KMS-11 (cell line): ENCODE results near the gene PLA2G2D.

ENCODE experiments used
- H2AFZ ChIP-seq: fragments of 200-600 bp; sonication (generic); 2 replicates; pipeline ENCODE4 v1.6.1; 2016; ENCODE audit warnings: antibody characterized with exemption, mixed run types, low read depth
- H3K27ac ChIP-seq: fragments of 200-600 bp; sonication (generic); 2 replicates; pipeline ENCODE4 v1.6.1; 2016; ENCODE audit warnings: mild to moderate bottlenecking, mixed run types
- H3K27me3 ChIP-seq: fragments of 200-600 bp; sonication (generic); 2 replicates; pipeline ENCODE4 v1.6.1; 2017; ENCODE audit warnings: mild to moderate bottlenecking, low read depth, mixed run types, moderate library complexity; ENCODE audit not compliant: insufficient read depth
- H3K36me3 ChIP-seq: fragments of 200-600 bp; sonication (generic); 2 replicates; pipeline ENCODE4 v1.6.1; 2017; ENCODE audit warnings: mild to moderate bottlenecking, mixed run types; ENCODE audit not compliant: insufficient read depth
- H3K4me1 ChIP-seq: fragments of 200-600 bp; sonication (generic); 2 replicates; pipeline ENCODE4 v1.6.1; 2016; ENCODE audit warnings: mild to moderate bottlenecking, low read depth, mixed run types; ENCODE audit not compliant: poor library complexity, severe bottlenecking
- H3K4me2 ChIP-seq: fragments of 200-600 bp; sonication (generic); 2 replicates; pipeline ENCODE4 v1.7.0; 2016; ENCODE audit warnings: mild to moderate bottlenecking, mixed run types
- H3K4me3 ChIP-seq: fragments of 200-600 bp; sonication (generic); IDR thresholded peaks from 2 replicates; pipeline ENCODE4 v1.6.1; 2017; ENCODE audit warnings: low read depth, low read length, mixed read lengths; ENCODE audit not compliant: insufficient read depth
- H3K79me2 ChIP-seq: fragments of 200-600 bp; sonication (generic); 2 replicates; pipeline ENCODE4 v1.6.1; 2016; ENCODE audit warnings: low read depth, mixed run types; ENCODE audit not compliant: insufficient read depth
- H3K9ac ChIP-seq: fragments of 200-600 bp; sonication (generic); 2 replicates; pipeline ENCODE4 v1.6.1; 2016; ENCODE audit warnings: mild to moderate bottlenecking, mixed run types
- H4K20me1 ChIP-seq: fragments of 200-600 bp; sonication (generic); 2 replicates; pipeline ENCODE4 v1.6.1; 2016; ENCODE audit warnings: mild to moderate bottlenecking, mixed run types; ENCODE audit not compliant: insufficient read depth
- CTCF ChIP-seq: fragments of 200-600 bp; sonication (generic); conservative IDR thresholded peaks from 2 replicates; pipeline ENCODE4 v1.6.1; 2017; ENCODE audit warnings: low read depth, mild to moderate bottlenecking, antibody characterized with exemption, low read length, moderate library complexity, mixed read lengths

PLA2G2D gene

GRCh38 chr1:20115916-20116315, 3.4 kb downstream of the PLA2G2D start:
- H3K36me3 ChIP-seq, result no peaks in the 10 kb centered on the region
- H3K4me1 ChIP-seq, result no peaks in the 10 kb centered on the region
- no peak for TF ChIP-seq CTCF
- H3K27me3 ChIP-seq, result peaks cover 9% of the 10 kb centered on the region; the same call in 1 of the 2 replicates
- no peak overlapping the region for H3K4me2 ChIP-seq
- H3K4me3 ChIP-seq, result no peak overlapping the region
- H4K20me1 ChIP-seq, result no peaks in the 10 kb centered on the region
- H3K27ac ChIP-seq, result no peak overlapping the region
- H3K79me2 ChIP-seq, result no peaks in the 10 kb centered on the region
- no peak overlapping the region for H3K9ac ChIP-seq
- H2AFZ ChIP-seq, result no peak overlapping the region

- no peaks in the 10 kb centered on the region for H3K79me2 ChIP-seq
- no peak overlapping the region for H3K27ac ChIP-seq
- no peaks in the 10 kb centered on the region for H3K36me3 ChIP-seq
- no peak for TF ChIP-seq CTCF
- peaks cover 10% of the 10 kb centered on the region; the same call in 1 of the 2 replicates for H3K27me3 ChIP-seq
- no peaks in the 10 kb centered on the region for H4K20me1 ChIP-seq
- no peak overlapping the region for H3K9ac ChIP-seq
- H3K4me3 ChIP-seq, result no peak overlapping the region
- H2AFZ ChIP-seq, result no peak overlapping the region
- no peaks in the 10 kb centered on the region for H3K4me1 ChIP-seq
- no peak overlapping the region for H3K4me2 ChIP-seq
These were observed 3.9 kb downstream of the PLA2G2D start for GRCh38 chr1:20115479-20115878.

DNA sequence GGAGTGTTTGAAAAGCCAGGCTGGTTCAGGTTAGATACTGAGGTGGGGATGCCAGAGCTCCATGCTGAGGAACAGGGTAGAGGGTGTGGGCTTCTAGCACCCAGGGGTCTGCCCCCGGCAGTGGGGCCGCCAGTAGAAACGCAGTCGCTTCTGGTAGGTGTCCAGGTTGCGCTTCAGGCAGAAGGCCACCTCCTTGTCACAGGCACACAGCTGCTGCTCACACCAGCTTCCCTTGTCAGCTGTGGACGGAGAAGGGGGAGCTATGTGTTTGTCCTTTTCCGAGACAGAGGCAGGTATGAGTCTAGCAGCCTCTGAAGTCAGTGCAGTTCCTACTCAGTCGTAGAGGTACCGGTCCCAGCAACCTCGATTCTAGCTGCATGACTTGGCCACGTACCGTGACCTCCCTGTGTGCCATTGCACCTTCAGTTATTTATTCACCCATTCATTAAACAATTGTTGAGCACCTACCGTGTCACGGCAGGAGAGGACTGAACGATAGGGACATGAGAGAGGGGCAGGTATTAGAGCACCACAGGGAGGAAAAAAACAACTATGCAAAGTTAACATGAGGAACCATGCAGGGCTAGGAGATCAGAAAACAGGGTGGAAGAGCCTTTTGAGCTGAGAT, 5.2 kb downstream of the PLA2G2D start:
- Histone ChIP-seq H3K4me2 (no peak overlapping the region), H3K27me3 (peaks cover 3% of the 10 kb centered on the region; the same call in 1 of the 2 replicates), H3K4me3 (no peak overlapping the region), H2AFZ (no peak overlapping the region), H3K4me1 (no peaks in the 10 kb centered on the region), H3K79me2 (no peaks in the 10 kb centered on the region), H3K36me3 (no peaks in the 10 kb centered on the region), H3K9ac (no peak overlapping the region), H4K20me1 (no peaks in the 10 kb centered on the region), H3K27ac (no peak overlapping the region)
- no peak for TF ChIP-seq CTCF

- H3K36me3 ChIP-seq, result no peaks in the 10 kb centered on the region
- no peaks in the 10 kb centered on the region for H3K79me2 ChIP-seq
- H3K4me3 ChIP-seq, result no peak overlapping the region
- no peaks in the 10 kb centered on the region for H3K4me1 ChIP-seq
- H4K20me1 ChIP-seq, result no peaks in the 10 kb centered on the region
- no peak overlapping the region for H3K4me2 ChIP-seq
- TF ChIP-seq CTCF, result no peak
- no peak overlapping the region for H3K27ac ChIP-seq
- H3K9ac ChIP-seq, result no peak overlapping the region
- H2AFZ ChIP-seq, result no peak overlapping the region
- H3K27me3 ChIP-seq, result peaks cover 3% of the 10 kb centered on the region; the same call in 1 of the 2 replicates
These were observed 6.9 kb downstream of the PLA2G2D start for GRCh38 chr1:20112279-20113000.
